Panc1 (cell line): ENCODE results near the gene FGFBP1. TPM values are rescaled to one million over a fixed set of nuclear protein-coding genes. Genes with fewer than 3 reads are reported as not detected.

Experiments
- ATAC-seq: fragments of 200-7000 bp; cut with Tn5 transposase; 2 replicates; pipeline ENCODE4 v1.9.1; 2020; ENCODE audit warnings: mild to moderate bottlenecking, moderate library complexity
- BruUV-seq: library from RNA; stranded (reverse); fragments of 400-500 nt; replicated peaks from 2 replicates; lab custom pipeline; 2021; lab: Mats Ljungman, UMichigan
- CTCF ChIA-PET: fragments of 300-600 bp; sonication (Branson Sonifier 250); formaldehyde crosslinking; loops from one replicate; lab custom pipeline; 2022; ENCODE audit warnings: antibody characterized with exemption; lab: Charles Lee
- POLR2A ChIA-PET: fragments of 300-600 bp; sonication (Branson Sonifier 250); formaldehyde crosslinking; loops from one replicate; lab custom pipeline; 2022; ENCODE audit warnings: antibody characterized with exemption; lab: Charles Lee
- DNase-seq: peaks from one replicate; pipeline ENCODE4 v3.0.0-alpha.2; 2010; ENCODE audit warnings: low read depth, low spot score
- H3K27ac ChIP-seq: 2 replicates; pipeline ENCODE4 v1.5.1; 2011; ENCODE audit warnings: mild to moderate bottlenecking, low read length, inconsistent platforms
- H3K27me3 ChIP-seq: fragments of 200-500 bp; sonication (Bioruptor generic); 2 replicates; pipeline ENCODE4 v1.6.0; 2014; ENCODE audit warnings: low read length, inconsistent platforms; ENCODE audit not compliant: control insufficient read depth, insufficient read depth
- H3K36me3 ChIP-seq: fragments of 200-500 bp; sonication (Bioruptor generic); 2 replicates; pipeline ENCODE4 v1.5.1; 2014; ENCODE audit warnings: inconsistent platforms, mild to moderate bottlenecking, low read length, moderate library complexity; ENCODE audit not compliant: control insufficient read depth, insufficient read depth
- H3K4me1 ChIP-seq: 2 replicates; pipeline ENCODE4 v1.5.1; 2011; ENCODE audit warnings: inconsistent platforms, mild to moderate bottlenecking, low read length, moderate library complexity; ENCODE audit not compliant: control insufficient read depth, insufficient read depth
- H3K4me3 ChIP-seq, 2 experiments: 2 replicates each; pipeline ENCODE4 v1.5.1; 2011 to 2012; ENCODE audit warnings: low read depth in 2 of 2, low read length in 2 of 2, mild to moderate bottlenecking in 2 of 2, inconsistent platforms in 1 of 2, moderate library complexity in 1 of 2
- H3K9me3 ChIP-seq: fragments of 200-500 bp; sonication (Bioruptor generic); 2 replicates; pipeline ENCODE4 v1.5.1; 2014; ENCODE audit warnings: low read depth, mild to moderate bottlenecking, inconsistent platforms, low read length, moderate library complexity; ENCODE audit not compliant: control insufficient read depth, insufficient read depth
- CTCF ChIP-seq: fragments of 450-650 bp; IDR thresholded peaks from 2 replicates; pipeline ENCODE4 v1.5.1; 2017; ENCODE audit warnings: mild to moderate bottlenecking
- POLR2AphosphoS5 ChIP-seq: IDR thresholded peaks from 2 replicates; pipeline ENCODE4 v1.6.1; 2012; ENCODE audit warnings: mild to moderate bottlenecking, low read depth, low read length, moderate library complexity
- REST ChIP-seq, 2 experiments: IDR thresholded peaks; 2 replicates each; pipeline ENCODE4 v1.6.1; 2011 to 2012; ENCODE audit warnings: low read depth in 2 of 2, control low read depth in 1 of 2, low read length in 1 of 2, mild to moderate bottlenecking in 1 of 2, moderate library complexity in 1 of 2; ENCODE audit not compliant: insufficient read depth in 1 of 2
- SIN3A ChIP-seq: IDR thresholded peaks from 2 replicates; pipeline ENCODE4 v1.6.1; 2012; ENCODE audit warnings: low read depth, mild to moderate bottlenecking, low read length, moderate library complexity, borderline replicate concordance; ENCODE audit not compliant: insufficient read depth
- TCF7L2 ChIP-seq: IDR thresholded peaks from 2 replicates; pipeline ENCODE4 v1.6.1; 2011; ENCODE audit warnings: mild to moderate bottlenecking, low read depth, low read length, inconsistent platforms
- in situ Hi-C: cut with HindIII; loops from 2 replicates; pipeline ENCODE4 v1.10.0; 2016; ENCODE audit warnings: low sequenced_read_pairs, low pct_unique_long_range_greater_than_20kb
- intact Hi-C: fragments of 100-400 bp; cut with micrococcal nuclease; formaldehyde crosslinking; loops from one replicate; pipeline ENCODE4 v1.10.0; 2022; ENCODE audit not compliant: unreplicated experiment
- total RNA-seq: library from RNA; stranded (reverse); gene quantifications from one replicate; pipeline ENCODE4 v1.2.1, GENCODE V29; 2021; ENCODE audit not compliant: unreplicated experiment

FGFBP1 gene
- total RNA-seq, 1 experiment from 2014 or later = 0.39 TPM

GRCh38 chr4:15951781-15952180 is 13.2 kb upstream of the FGFBP1 start:
- CTCF ChIA-PET = no interaction called here
- TF ChIP-seq TCF7L2 = no peak
- no peak for TF ChIP-seq REST (IDR thresholded peaks at IDR 0.05; ENCODE audit: insufficient read depth in 1 of 2, low read depth in 2 of 2, low read length in 1 of 2)
- no peak for TF ChIP-seq SIN3A
- no peak for TF ChIP-seq POLR2AphosphoS5
- TF ChIP-seq CTCF = no peak
- H3K4me1 ChIP-seq = no peaks in the 10 kb centered on the region
- H3K36me3 ChIP-seq = no peaks in the 10 kb centered on the region
- in situ Hi-C loops = no loop called here
- no peak overlapping the region for H3K4me3 ChIP-seq
- no TSS peak for BruUV-seq
- no peak overlapping the region for H3K27ac ChIP-seq
- H3K9me3 ChIP-seq = no peaks in the 10 kb centered on the region
- H3K27me3 ChIP-seq = no peaks in the 10 kb centered on the region
- intact Hi-C loops = loop anchor here (10.0 kb wide), 1 partner anchor 217 kb away; no protein-coding TSS in a partner anchor
- ATAC-seq (no peak), DNase-seq (no peak)
- POLR2A ChIA-PET = no interaction called here

GRCh38 chr4:15948826-15949225 is 10.3 kb upstream of the FGFBP1 start:
- in situ Hi-C loops = no loop called here
- no TSS peak for BruUV-seq
- Histone ChIP-seq H3K4me3 (no peak overlapping the region), H3K36me3 (no peaks in the 10 kb centered on the region), H3K9me3 (no peaks in the 10 kb centered on the region), H3K27ac (no peak overlapping the region), H3K27me3 (no peaks in the 10 kb centered on the region), H3K4me1 (no peaks in the 10 kb centered on the region)
- no peak for TF ChIP-seq CTCF
- TF ChIP-seq TCF7L2 = no peak
- TF ChIP-seq POLR2AphosphoS5 = no peak
- TF ChIP-seq SIN3A = no peak
- TF ChIP-seq REST (IDR thresholded peaks at IDR 0.05; ENCODE audit: insufficient read depth in 1 of 2, low read depth in 2 of 2, low read length in 1 of 2) = no peak
- intact Hi-C loops = no loop called here
- ChIA-PET POLR2A (no interaction called here), CTCF (no interaction called here)
- no peak for DNase-seq
- no peak for ATAC-seq
